T-helper 17 cell (primary cell): ENCODE measurements around the gene LTB4R. TPM values are rescaled to one million over a fixed set of nuclear protein-coding genes. Genes with fewer than 3 reads are reported as not detected.

Experiments used
- ATAC-seq: fragments of 150-1000 bp; cut with Tn5 transposase; 2 replicates; pipeline ENCODE4 v1.10.0; 2021; ENCODE audit warnings: mild to moderate bottlenecking, moderate library complexity
- DNase-seq, 3 donors: peaks; one replicate each; pipeline versions ENCODE4 v3.0.0 to v3.0.0-alpha.2; 2020 to 2021
- H3K9me3 ChIP-seq: one replicate; pipeline ENCODE4 v1.7.0; 2013; ENCODE audit warnings: low read length, mild to moderate bottlenecking; ENCODE audit not compliant: control insufficient read depth, poor library complexity, severe bottlenecking
- H3K27ac Mint-ChIP-seq: one replicate; pipeline ENCODE4 v1.8.0; 2022; ENCODE audit warnings: mild to moderate bottlenecking, moderate library complexity, mixed read lengths
- H3K27me3 Mint-ChIP-seq: one replicate; pipeline ENCODE4 v1.8.0; 2022; ENCODE audit warnings: mixed read lengths
- H3K36me3 Mint-ChIP-seq: one replicate; pipeline ENCODE4 v1.8.0; 2022; ENCODE audit warnings: low read depth, mixed read lengths
- H3K4me1 Mint-ChIP-seq: one replicate; pipeline ENCODE4 v1.8.0; 2022; ENCODE audit warnings: mild to moderate bottlenecking, mixed read lengths
- H3K4me3 Mint-ChIP-seq: one replicate; pipeline ENCODE4 v1.8.0; 2022; ENCODE audit warnings: mild to moderate bottlenecking, moderate library complexity, mixed read lengths
- total RNA-seq, 4 donors: library from RNA in 2 of 4; stranded (reverse) in 2 of 4; gene quantifications; one replicate each; pipeline ENCODE4 v1.2.3 and lab custom pipeline; 2022 to 2026

Gene LTB4R
- 10 to 100 TPM; 21.5 to 23.1 TPM for total RNA-seq
- 30.7 to 37.2 reads per million in 2 donors for total RNA-seq (lab: John Stamatoyannopoulos, UW)

- Mint-ChIP-seq H3K4me3 (peak within 1 kb of the TSS; percentile 87), H3K36me3 (peaks cover 9% of the 10 kb centered on the region), H3K27me3 (no peaks in the 10 kb centered on the region), H3K4me1 (peaks cover 64% of the 10 kb centered on the region), H3K27ac (peak within 1 kb of the TSS; percentile 96)
- peak; percentile 58 to 62 (median 62) for DNase-seq
- no peaks in the 10 kb centered on the region for H3K9me3 ChIP-seq
- peak; percentile 86 for ATAC-seq
Measured at GRCh38 chr14:24310646-24311604, at the start of gene LTB4R. Gene LTB4R (plus strand): TSS chr14:24311502. CDS start chr14:24315652, 4,150 bp downstream.

- H3K4me3 Mint-ChIP-seq, result no peak overlapping the region
- no peaks in the 10 kb centered on the region for H3K27me3 Mint-ChIP-seq
- H3K4me1 Mint-ChIP-seq, result peaks cover 7% of the 10 kb centered on the region
- H3K27ac Mint-ChIP-seq, result no peak overlapping the region
- ATAC-seq (no peak), DNase-seq (no peak)
- H3K9me3 ChIP-seq, result no peaks in the 10 kb centered on the region
- peaks cover 10% of the 10 kb centered on the region for H3K36me3 Mint-ChIP-seq
Measured at GRCh38 chr14:24261969-24262327, 49.4 kb upstream of the LTB4R start.

GRCh38 chr14:24262821-24263733 lies 48.2 kb upstream of the LTB4R start, which contains the start of gene TGM1:
Gene TGM1 (minus strand): TSS chr14:24263177. CDS start chr14:24262352, 825 bp downstream.
- H3K4me1 Mint-ChIP-seq, result peaks cover 11% of the 10 kb centered on the region
- H3K36me3 Mint-ChIP-seq, result peaks cover 15% of the 10 kb centered on the region
- no peaks in the 10 kb centered on the region for H3K27me3 Mint-ChIP-seq
- ATAC-seq (no peak), DNase-seq (no peak)
- no peak within 1 kb of the TSS for H3K4me3 Mint-ChIP-seq
- H3K27ac Mint-ChIP-seq, result no peak within 1 kb of the TSS
- H3K9me3 ChIP-seq, result no peaks in the 10 kb centered on the region

GRCh38 chr14:24263848-24264247 lies 47.5 kb upstream of the LTB4R start:
- no peak overlapping the region for H3K27ac Mint-ChIP-seq
- H3K9me3 ChIP-seq, result no peaks in the 10 kb centered on the region
- H3K4me3 Mint-ChIP-seq, result no peak overlapping the region
- ATAC-seq, result no peak
- DNase-seq, result no peak
- peaks cover 11% of the 10 kb centered on the region for H3K4me1 Mint-ChIP-seq
- no peaks in the 10 kb centered on the region for H3K27me3 Mint-ChIP-seq
- H3K36me3 Mint-ChIP-seq, result peaks cover 15% of the 10 kb centered on the region

GRCh38 chr14:24264298-24264697 lies 47.0 kb upstream of the LTB4R start:
- peaks cover 11% of the 10 kb centered on the region for H3K4me1 Mint-ChIP-seq
- no peaks in the 10 kb centered on the region for H3K9me3 ChIP-seq
- ATAC-seq (no peak), DNase-seq (no peak)
- H3K27ac Mint-ChIP-seq, result no peak overlapping the region
- H3K36me3 Mint-ChIP-seq, result peaks cover 15% of the 10 kb centered on the region
- H3K4me3 Mint-ChIP-seq, result no peak overlapping the region
- H3K27me3 Mint-ChIP-seq, result no peaks in the 10 kb centered on the region

GRCh38 chr14:24266344-24267244 lies 44.7 kb upstream of the LTB4R start:
- no peak overlapping the region for H3K27ac Mint-ChIP-seq
- DNase-seq, result no peak
- no peak for ATAC-seq
- peaks cover 12% of the 10 kb centered on the region for H3K4me1 Mint-ChIP-seq
- no peaks in the 10 kb centered on the region for H3K27me3 Mint-ChIP-seq
- no peaks in the 10 kb centered on the region for H3K9me3 ChIP-seq
- no peak overlapping the region for H3K4me3 Mint-ChIP-seq
- H3K36me3 Mint-ChIP-seq, result peaks cover 11% of the 10 kb centered on the region

GRCh38 chr14:24267516-24267915 lies 43.8 kb upstream of the LTB4R start:
- Mint-ChIP-seq H3K36me3 (peaks cover 9% of the 10 kb centered on the region), H3K27me3 (no peaks in the 10 kb centered on the region), H3K27ac (no peak overlapping the region), H3K4me1 (peaks cover 21% of the 10 kb centered on the region), H3K4me3 (no peak overlapping the region)
- no peaks in the 10 kb centered on the region for H3K9me3 ChIP-seq
- no peak for DNase-seq
- no peak for ATAC-seq

- Mint-ChIP-seq H3K4me1 (peaks cover 25% of the 10 kb centered on the region), H3K4me3 (no peak overlapping the region), H3K36me3 (peaks cover 9% of the 10 kb centered on the region), H3K27ac (no peak overlapping the region), H3K27me3 (no peaks in the 10 kb centered on the region)
- no peaks in the 10 kb centered on the region for H3K9me3 ChIP-seq
- DNase-seq, result no peak
- no peak for ATAC-seq
Measured at GRCh38 chr14:24268225-24268624, 43.1 kb upstream of the LTB4R start.

GRCh38 chr14:24269368-24269767 lies 41.9 kb upstream of the LTB4R start:
- H3K27ac Mint-ChIP-seq, result no peak overlapping the region
- no peaks in the 10 kb centered on the region for H3K9me3 ChIP-seq
- H3K27me3 Mint-ChIP-seq, result no peaks in the 10 kb centered on the region
- peaks cover 34% of the 10 kb centered on the region for H3K4me1 Mint-ChIP-seq
- DNase-seq (no peak), ATAC-seq (no peak)
- H3K4me3 Mint-ChIP-seq, result peak overlapping the region; percentile 47
- H3K36me3 Mint-ChIP-seq, result peaks cover 9% of the 10 kb centered on the region

GRCh38 chr14:24269910-24270536 lies 41.3 kb upstream of the LTB4R start:
- no peak for DNase-seq

GRCh38 chr14:24270537-24271133 lies 40.7 kb upstream of the LTB4R start:
- peak overlapping the region; percentile 90 for H3K4me3 Mint-ChIP-seq
- H3K4me1 Mint-ChIP-seq, result peaks cover 36% of the 10 kb centered on the region
- H3K36me3 Mint-ChIP-seq, result peaks cover 9% of the 10 kb centered on the region

More at GRCh38 chr14:24269910-24270536, 41.3 kb upstream of the LTB4R start:
- peak overlapping the region; percentile 90 for H3K4me3 Mint-ChIP-seq
- peak overlapping the region; percentile 98 for H3K27ac Mint-ChIP-seq
- no peaks in the 10 kb centered on the region for H3K9me3 ChIP-seq
- H3K4me1 Mint-ChIP-seq, result peaks cover 34% of the 10 kb centered on the region
- peaks cover 9% of the 10 kb centered on the region for H3K36me3 Mint-ChIP-seq
- no peak for ATAC-seq
- H3K27me3 Mint-ChIP-seq, result no peaks in the 10 kb centered on the region

More at GRCh38 chr14:24270537-24271133, 40.7 kb upstream of the LTB4R start:
- Mint-ChIP-seq H3K27me3 (no peaks in the 10 kb centered on the region), H3K27ac (peak overlapping the region; percentile 98)
- no peak for DNase-seq
- no peaks in the 10 kb centered on the region for H3K9me3 ChIP-seq
- ATAC-seq, result no peak
